Measurements from ENCODE around the gene SLC39A11.

The SLC39A11 gene

GRCh38 chr17:72683506-72684404, 408.7 kb downstream of the SLC39A11 start:
- H2AFZ ChIP-seq (ENCODE audit: low read depth, low read length): no peak overlapping the region
- H3K4me2 ChIP-seq (ENCODE audit: low read length, poor library complexity, severe bottlenecking): no peak overlapping the region
- H2BK120ac ChIP-seq (ENCODE audit: low read depth, low read length): no peak overlapping the region
- H2AK5ac ChIP-seq (ENCODE audit: low read length, severe bottlenecking): peak overlapping the region; percentile 63
- H2BK15ac ChIP-seq (ENCODE audit: low read depth, poor library complexity, severe bottlenecking): peak overlapping the region; percentile 36
- peak; percentile 98 for DNase-seq
- peaks cover 2% of the 10 kb centered on the region for H3K79me1 ChIP-seq (replicated peaks; ENCODE audit: low read length, poor library complexity, severe bottlenecking)
- no peaks in the 10 kb centered on the region for H3K36me3 ChIP-seq (ENCODE audit: control insufficient read depth in 1 of 2, insufficient read depth in 2 of 2, low read depth in 1 of 2, low read length in 2 of 2)
- H3K9ac ChIP-seq (ENCODE audit: low read length): no peak overlapping the region
- no peak overlapping the region for H4K91ac ChIP-seq (ENCODE audit: low read length)
- no peak overlapping the region for H2BK5ac ChIP-seq (ENCODE audit: low read depth, low read length, poor library complexity, severe bottlenecking)
- H3K14ac ChIP-seq (ENCODE audit: low read length in 2 of 2): peak overlapping the region in 1 of 2 experiments; percentile 2
- peak overlapping the region in 1 of 2 experiments; percentile 13 for H3K4me3 ChIP-seq (ENCODE audit: insufficient read depth in 1 of 2, low read depth in 1 of 2, low read length in 2 of 2)
- no peaks in the 10 kb centered on the region for H3K9me3 ChIP-seq (ENCODE audit: control insufficient read depth, low read length)
- peaks cover 19% of the 10 kb centered on the region for H3K4me1 ChIP-seq (ENCODE audit: control insufficient read depth, insufficient read depth, low read depth, low read length)
- no peaks in the 10 kb centered on the region for H3K27me3 ChIP-seq (ENCODE audit: control insufficient read depth in 1 of 2, insufficient read depth in 1 of 2, low read length in 2 of 2)
- H3K18ac ChIP-seq (ENCODE audit: low read depth in 1 of 2, low read length in 2 of 2): peak overlapping the region; percentile 41 to 73
- H3K4ac ChIP-seq (ENCODE audit: low read depth in 1 of 2, low read length in 2 of 2): peak overlapping the region in 1 of 2 experiments; percentile 71
- H2BK12ac ChIP-seq (ENCODE audit: low read length in 2 of 2): peak overlapping the region; percentile 21 to 94
- WGBS: 15% methylated on average over 10 of the region's 10 CpGs
- H3K27ac ChIP-seq (ENCODE audit: low read length, poor library complexity, severe bottlenecking): peak overlapping the region; percentile 35
- H3K23ac ChIP-seq (ENCODE audit: low read length in 2 of 2): no peak overlapping the region
- peak overlapping the region; percentile 64 for H4K8ac ChIP-seq (ENCODE audit: low read length)

DNA sequence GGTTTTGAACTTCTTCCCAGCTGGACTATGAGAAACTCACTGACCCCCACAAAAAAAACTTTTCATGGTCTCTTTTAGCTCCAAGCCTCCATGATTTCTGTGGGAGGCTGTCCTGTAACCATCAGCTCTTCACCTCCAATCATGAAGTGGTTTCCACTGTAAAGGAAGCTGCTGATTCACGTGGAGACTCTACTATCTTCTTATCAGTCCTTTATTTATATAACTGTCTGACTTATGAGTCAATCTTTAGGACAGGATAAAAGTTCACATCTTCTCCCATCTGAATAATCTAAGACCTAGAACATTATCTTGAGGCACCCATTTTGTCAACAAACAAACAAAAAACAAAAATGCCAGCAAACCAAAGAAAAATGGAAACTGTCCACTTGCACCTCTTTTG, 409.9 kb downstream of the SLC39A11 start:
- no peak overlapping the region for H2BK5ac ChIP-seq (ENCODE audit: low read depth, low read length, poor library complexity, severe bottlenecking)
- H3K79me1 ChIP-seq (replicated peaks; ENCODE audit: low read length, poor library complexity, severe bottlenecking): peaks cover 2% of the 10 kb centered on the region
- H2AFZ ChIP-seq (ENCODE audit: low read depth, low read length): no peak overlapping the region
- no peak overlapping the region for H3K23ac ChIP-seq (ENCODE audit: low read length in 2 of 2)
- no peaks in the 10 kb centered on the region for H3K36me3 ChIP-seq (ENCODE audit: control insufficient read depth in 1 of 2, insufficient read depth in 2 of 2, low read depth in 1 of 2, low read length in 2 of 2)
- no peaks in the 10 kb centered on the region for H3K9me3 ChIP-seq (ENCODE audit: control insufficient read depth, low read length)
- no peak overlapping the region for H4K8ac ChIP-seq (ENCODE audit: low read length)
- 9% methylated on average over 1 of the region's 1 CpG for WGBS
- H2BK15ac ChIP-seq (ENCODE audit: low read depth, poor library complexity, severe bottlenecking): no peak overlapping the region
- H3K14ac ChIP-seq (ENCODE audit: low read length in 2 of 2): no peak overlapping the region
- H3K4ac ChIP-seq (ENCODE audit: low read depth in 1 of 2, low read length in 2 of 2): peak overlapping the region in 1 of 2 experiments; percentile 48
- no peak overlapping the region for H3K4me3 ChIP-seq (ENCODE audit: insufficient read depth in 1 of 2, low read depth in 1 of 2, low read length in 2 of 2)
- peak; percentile 68 for DNase-seq
- peaks cover 19% of the 10 kb centered on the region for H3K4me1 ChIP-seq (ENCODE audit: control insufficient read depth, insufficient read depth, low read depth, low read length)
- peak overlapping the region in 1 of 2 experiments; percentile 85 for H2BK12ac ChIP-seq (ENCODE audit: low read length in 2 of 2)
- H2BK120ac ChIP-seq (ENCODE audit: low read depth, low read length): no peak overlapping the region
- H3K9ac ChIP-seq (ENCODE audit: low read length): no peak overlapping the region
- H3K27ac ChIP-seq (ENCODE audit: low read length, poor library complexity, severe bottlenecking): no peak overlapping the region
- H4K91ac ChIP-seq (ENCODE audit: low read length): peak overlapping the region; percentile 48
- H3K18ac ChIP-seq (ENCODE audit: low read depth in 1 of 2, low read length in 2 of 2): peak overlapping the region in 1 of 2 experiments; percentile 14
- H2AK5ac ChIP-seq (ENCODE audit: low read length, severe bottlenecking): peak overlapping the region; percentile 64
- no peaks in the 10 kb centered on the region for H3K27me3 ChIP-seq (ENCODE audit: control insufficient read depth in 1 of 2, insufficient read depth in 1 of 2, low read length in 2 of 2)
- H3K4me2 ChIP-seq (ENCODE audit: low read length, poor library complexity, severe bottlenecking): no peak overlapping the region

GRCh38 chr17:72681844-72682243, 410.6 kb downstream of the SLC39A11 start:
- H2BK120ac ChIP-seq (ENCODE audit: low read depth, low read length): no peak overlapping the region
- H3K4ac ChIP-seq (ENCODE audit: low read depth in 1 of 2, low read length in 2 of 2): no peak overlapping the region
- H3K36me3 ChIP-seq (ENCODE audit: control insufficient read depth in 1 of 2, insufficient read depth in 2 of 2, low read depth in 1 of 2, low read length in 2 of 2): no peaks in the 10 kb centered on the region
- peak overlapping the region; percentile 20 for H4K91ac ChIP-seq (ENCODE audit: low read length)
- no peak overlapping the region for H3K9ac ChIP-seq (ENCODE audit: low read length)
- no peak overlapping the region for H2BK15ac ChIP-seq (ENCODE audit: low read depth, poor library complexity, severe bottlenecking)
- no peak overlapping the region for H3K4me2 ChIP-seq (ENCODE audit: low read length, poor library complexity, severe bottlenecking)
- H3K18ac ChIP-seq (ENCODE audit: low read depth in 1 of 2, low read length in 2 of 2): peak overlapping the region; percentile 44 to 50
- no peak overlapping the region for H2BK5ac ChIP-seq (ENCODE audit: low read depth, low read length, poor library complexity, severe bottlenecking)
- H3K79me1 ChIP-seq (replicated peaks; ENCODE audit: low read length, poor library complexity, severe bottlenecking): peaks cover 2% of the 10 kb centered on the region
- H4K8ac ChIP-seq (ENCODE audit: low read length): no peak overlapping the region
- H3K9me3 ChIP-seq (ENCODE audit: control insufficient read depth, low read length): no peaks in the 10 kb centered on the region
- no peak overlapping the region for H3K14ac ChIP-seq (ENCODE audit: low read length in 2 of 2)
- H2AK5ac ChIP-seq (ENCODE audit: low read length, severe bottlenecking): no peak overlapping the region
- 95% methylated on average over 11 of the region's 12 CpGs for WGBS
- no peaks in the 10 kb centered on the region for H3K27me3 ChIP-seq (ENCODE audit: control insufficient read depth in 1 of 2, insufficient read depth in 1 of 2, low read length in 2 of 2)
- no peak overlapping the region for H3K27ac ChIP-seq (ENCODE audit: low read length, poor library complexity, severe bottlenecking)
- H2AFZ ChIP-seq (ENCODE audit: low read depth, low read length): no peak overlapping the region
- peak overlapping the region; percentile 21 to 34 for H2BK12ac ChIP-seq (ENCODE audit: low read length in 2 of 2)
- no peak overlapping the region for H3K4me3 ChIP-seq (ENCODE audit: insufficient read depth in 1 of 2, low read depth in 1 of 2, low read length in 2 of 2)
- H3K23ac ChIP-seq (ENCODE audit: low read length in 2 of 2): no peak overlapping the region
- peaks cover 21% of the 10 kb centered on the region for H3K4me1 ChIP-seq (ENCODE audit: control insufficient read depth, insufficient read depth, low read depth, low read length)
- DNase-seq: no peak

DNA sequence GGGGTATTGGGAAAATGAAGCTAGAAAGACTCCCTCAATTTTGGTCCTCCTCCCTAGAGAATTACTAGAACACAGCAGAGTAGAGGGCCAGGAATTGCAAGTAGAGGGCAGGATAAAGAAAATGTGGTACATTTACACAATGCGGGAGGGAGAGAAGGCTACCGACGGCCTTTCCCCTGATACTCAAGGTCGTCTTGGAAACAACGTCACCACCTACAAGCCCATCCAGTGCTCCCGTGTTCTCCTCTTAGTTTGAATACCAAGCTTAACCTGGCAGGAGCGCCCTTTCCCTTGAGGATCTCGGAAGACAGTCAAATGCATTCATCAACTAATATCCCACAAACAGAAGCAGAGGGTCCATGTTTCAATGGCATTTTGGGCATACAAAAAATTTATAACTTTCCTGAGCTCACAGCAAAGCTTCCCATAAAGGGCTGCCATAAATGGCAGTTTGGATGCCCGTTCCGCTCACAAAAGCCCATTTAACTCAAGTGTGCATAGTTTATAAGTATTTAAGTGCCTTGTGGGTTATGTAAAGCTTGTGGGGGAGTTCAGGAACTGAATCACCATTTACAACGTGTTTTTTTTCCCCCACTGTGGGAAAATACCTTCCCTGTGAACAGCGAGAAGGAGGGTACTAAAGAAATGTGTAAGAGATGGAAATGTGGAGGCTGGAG, 414.6 kb downstream of the SLC39A11 start:
- H3K9me3 ChIP-seq (ENCODE audit: control insufficient read depth, low read length): no peaks in the 10 kb centered on the region
- H4K91ac ChIP-seq (ENCODE audit: low read length): no peak overlapping the region
- H3K9ac ChIP-seq (ENCODE audit: low read length): no peak overlapping the region
- no peak overlapping the region for H3K4me3 ChIP-seq (ENCODE audit: insufficient read depth in 1 of 2, low read depth in 1 of 2, low read length in 2 of 2)
- H3K4ac ChIP-seq (ENCODE audit: low read depth in 1 of 2, low read length in 2 of 2): no peak overlapping the region
- H3K4me2 ChIP-seq (ENCODE audit: low read length, poor library complexity, severe bottlenecking): no peak overlapping the region
- 51% methylated on average over 11 of the region's 12 CpGs for WGBS
- peaks cover 6% of the 10 kb centered on the region for H3K4me1 ChIP-seq (ENCODE audit: control insufficient read depth, insufficient read depth, low read depth, low read length)
- H3K14ac ChIP-seq (ENCODE audit: low read length in 2 of 2): no peak overlapping the region
- H3K23ac ChIP-seq (ENCODE audit: low read length in 2 of 2): no peak overlapping the region
- no peak overlapping the region for H2AFZ ChIP-seq (ENCODE audit: low read depth, low read length)
- H2BK120ac ChIP-seq (ENCODE audit: low read depth, low read length): no peak overlapping the region
- H3K79me1 ChIP-seq (replicated peaks; ENCODE audit: low read length, poor library complexity, severe bottlenecking): peaks cover 2% of the 10 kb centered on the region
- no peaks in the 10 kb centered on the region for H3K27me3 ChIP-seq (ENCODE audit: control insufficient read depth in 1 of 2, insufficient read depth in 1 of 2, low read length in 2 of 2)
- no peak overlapping the region for H3K18ac ChIP-seq (ENCODE audit: low read depth in 1 of 2, low read length in 2 of 2)
- no peak overlapping the region for H4K8ac ChIP-seq (ENCODE audit: low read length)
- H2BK5ac ChIP-seq (ENCODE audit: low read depth, low read length, poor library complexity, severe bottlenecking): no peak overlapping the region
- no peak overlapping the region for H3K27ac ChIP-seq (ENCODE audit: low read length, poor library complexity, severe bottlenecking)
- DNase-seq: peak; percentile 89
- no peak overlapping the region for H2BK15ac ChIP-seq (ENCODE audit: low read depth, poor library complexity, severe bottlenecking)
- no peaks in the 10 kb centered on the region for H3K36me3 ChIP-seq (ENCODE audit: control insufficient read depth in 1 of 2, insufficient read depth in 2 of 2, low read depth in 1 of 2, low read length in 2 of 2)
- H2BK12ac ChIP-seq (ENCODE audit: low read length in 2 of 2): peak overlapping the region in 1 of 2 experiments; percentile 41
- peak overlapping the region; percentile 45 for H2AK5ac ChIP-seq (ENCODE audit: low read length, severe bottlenecking)

All from mesenchymal stem cell (in vitro differentiated cells and primary cell).